H1 (cell line): Measurements from ENCODE around the gene RNF215. TPM values are rescaled to one million over a fixed set of nuclear protein-coding genes. Genes with fewer than 3 reads are reported as not detected.

Experiments used
- CHD7 ChIP-seq: fragments of 300-600 bp; sonication (generic); IDR thresholded peaks from 2 replicates; pipeline ENCODE4 v1.7.1; 2012; ENCODE audit warnings: low read length, moderate library complexity, mild to moderate bottlenecking, inconsistent platforms; ENCODE audit not compliant: insufficient replicate concordance
- GTF2F1 ChIP-seq: IDR thresholded peaks from 2 replicates; pipeline ENCODE4 v1.6.1; 2012; ENCODE audit warnings: low read depth, low read length, improper control_type of control experiment, borderline replicate concordance
- HDAC6 ChIP-seq: IDR thresholded peaks from one replicate; pipeline ENCODE4 v1.7.1; 2012; ENCODE audit warnings: low read depth, mild to moderate bottlenecking, inconsistent platforms, low read length, moderate library complexity
- KDM4A ChIP-seq: IDR thresholded peaks from one replicate; pipeline ENCODE4 v1.7.1; 2012; ENCODE audit warnings: low read depth, mild to moderate bottlenecking, moderate library complexity, low read length, inconsistent platforms; ENCODE audit not compliant: severe bottlenecking
- RAD21 ChIP-seq, 2 experiments: IDR thresholded peaks in 1 of 2; conservative IDR thresholded peaks in 1 of 2; 2 replicates each; pipeline ENCODE4 v1.6.1; 2011; ENCODE audit warnings: low read depth in 2 of 2, low read length in 2 of 2, improper control_type of control experiment in 1 of 2, inconsistent platforms in 1 of 2, mild to moderate bottlenecking in 1 of 2, moderate library complexity in 1 of 2
- TAF1 ChIP-seq: IDR thresholded peaks from 2 replicates; pipeline ENCODE4 v1.6.1; 2011; ENCODE audit warnings: mild to moderate bottlenecking, low read depth, low read length
- polyA plus RNA-seq, 7 experiments: library from polyadenylated mRNA; depleted of rRNA in 3 of 7; stranded (reverse) in 5 of 7; unstranded in 2 of 7; fragments of >200 nt in 5 of 7; fragments of 200-250 nt in 2 of 7; gene quantifications; 1 replicate in 5 of 7; 2 replicates in 1 of 7; 4 replicates in 1 of 7; pipeline versions ENCODE4 v1.2.1 to v1.2.3, GENCODE V29; 2011 to 2013; ENCODE audit warnings: missing spikeins in 2 of 7, mixed read lengths in 2 of 7
- total RNA-seq: library from RNA; stranded (reverse); fragmentation: NEBNext Ultra II Directional; extraction: Animal tissue kit (Norgen Biotek cat#: 25700); gene quantifications from 2 replicates; pipeline ENCODE4 v1.2.1, GENCODE V29; 2021

Gene RNF215
- total and polyA plus RNA-seq, 2 of the 8 experiments (the other 6 are each of a cell fraction or from before 2014, with no cell fraction given): 13.1 to 19.0 TPM

DNA sequence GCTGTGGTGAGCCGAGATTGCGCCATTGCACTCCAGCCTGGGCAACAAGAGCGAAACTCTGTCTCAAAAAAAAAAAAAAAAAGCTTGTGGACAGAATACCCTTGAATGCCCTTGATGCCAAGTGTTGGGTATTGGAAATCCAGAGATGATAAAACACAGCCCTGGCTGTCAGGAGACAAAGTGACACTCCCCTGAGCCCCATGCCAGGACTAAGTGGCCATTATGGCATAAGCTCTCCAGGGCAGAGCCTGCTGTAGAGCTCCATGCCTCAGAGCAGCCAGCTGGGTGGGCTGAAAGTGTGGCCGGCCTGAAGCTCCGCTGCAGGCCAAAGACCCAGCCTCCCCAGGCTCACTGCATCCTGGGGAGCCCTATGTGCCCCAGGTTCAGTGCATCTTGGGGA lies 4.9 kb downstream of the RNF215 start (continued):
- TF ChIP-seq CHD7 (no peak), TAF1 (no peak), HDAC6 (no peak), RAD21 (IDR thresholded peaks at IDR 0.05 in 1 of 2, conservative IDR thresholded peaks at IDR 0.05 in 1 of 2; ENCODE audit: low read depth in 2 of 2, low read length in 2 of 2) (no peak), KDM4A (no peak), GTF2F1 (no peak)
- TF ChIP-seq, all 59 proteins: peak for 0
